Cardiac muscle cell (in vitro differentiated cells and primary cell): ENCODE results near the gene FAM187B. TPM values are rescaled to one million over a fixed set of nuclear protein-coding genes. Genes with fewer than 3 reads are reported as not detected.

ENCODE experiments used
- DNase-seq, 2 donors: peaks; one replicate each; pipeline versions ENCODE4 v3.0.0 to v3.0.0-alpha.2; 2010 to 2017; ENCODE audit warnings: low read depth in 1 of 2, low spot score in 1 of 2
- H3K27ac ChIP-seq: fragments of 200-600 bp; sonication (generic); 2 replicates; pipeline ENCODE4 v1.5.1; 2016
- H3K27me3 ChIP-seq: fragments of 200-600 bp; sonication (generic); 2 replicates; pipeline ENCODE4 v1.6.0; 2016; ENCODE audit warnings: control low read depth
- H3K36me3 ChIP-seq: fragments of 200-600 bp; sonication (generic); 2 replicates; pipeline ENCODE4 v1.5.1; 2016; ENCODE audit warnings: control low read depth
- H3K4me1 ChIP-seq: fragments of 200-600 bp; sonication (generic); 2 replicates; pipeline ENCODE4 v1.8.1; 2017; ENCODE audit warnings: low read depth, mild to moderate bottlenecking, mixed run types
- H3K4me3 ChIP-seq: fragments of 200-600 bp; sonication (generic); 2 replicates; pipeline ENCODE4 v1.5.1; 2016; ENCODE audit warnings: mild to moderate bottlenecking
- H3K9me3 ChIP-seq: fragments of 200-600 bp; sonication (generic); 2 replicates; pipeline ENCODE4 v1.5.1; 2017; ENCODE audit warnings: low read depth, mild to moderate bottlenecking, control low read depth
- CTCF ChIP-seq: IDR thresholded peaks from 2 replicates; pipeline ENCODE4 v1.5.1; 2012; ENCODE audit warnings: low read depth, mild to moderate bottlenecking, low read length
- polyA plus RNA-seq: library from polyadenylated mRNA; unstranded; fragments of >200 nt; fragmentation: Nextera tagmentation; extraction: Ambion mirVana; gene quantifications from 2 replicates; pipeline ENCODE4 v1.2.1, GENCODE V29; 2016
- total RNA-seq: library from RNA; depleted of rRNA; stranded (reverse); fragments of >200 nt; gene quantifications from 2 replicates; pipeline ENCODE4 v1.2.3, GENCODE V29; 2016

FAM187B gene
- total and polyA plus RNA-seq, 2 experiments from 2014 or later = not detected

- DNase-seq = no peak
- no peak overlapping the region for H3K27ac ChIP-seq
- no peaks in the 10 kb centered on the region for H3K36me3 ChIP-seq
- H3K4me1 ChIP-seq = no peaks in the 10 kb centered on the region
- H3K4me3 ChIP-seq = no peak overlapping the region
- no peaks in the 10 kb centered on the region for H3K9me3 ChIP-seq
- TF ChIP-seq CTCF = no peak
- H3K27me3 ChIP-seq = no peaks in the 10 kb centered on the region
These were observed 28.0 kb upstream of the FAM187B start for GRCh38 chr19:35256566-35256965.

GRCh38 chr19:35254341-35255297, 26.1 kb upstream of the FAM187B start:
- no peaks in the 10 kb centered on the region for H3K9me3 ChIP-seq
- no peak overlapping the region for H3K4me3 ChIP-seq
- H3K4me1 ChIP-seq = no peaks in the 10 kb centered on the region
- H3K27me3 ChIP-seq = no peaks in the 10 kb centered on the region
- DNase-seq = no peak
- peaks cover 7% of the 10 kb centered on the region for H3K36me3 ChIP-seq
- H3K27ac ChIP-seq = no peak overlapping the region
- no peak for TF ChIP-seq CTCF

GRCh38 chr19:35253316-35254286, 25.1 kb upstream of the FAM187B start:
- DNase-seq = no peak
- Histone ChIP-seq H3K9me3 (no peaks in the 10 kb centered on the region), H3K4me3 (no peak overlapping the region), H3K4me1 (no peaks in the 10 kb centered on the region), H3K27me3 (no peaks in the 10 kb centered on the region), H3K36me3 (peaks cover 7% of the 10 kb centered on the region), H3K27ac (no peak overlapping the region)
- no peak for TF ChIP-seq CTCF

- Histone ChIP-seq H3K4me3 (no peak overlapping the region), H3K9me3 (no peaks in the 10 kb centered on the region), H3K27ac (no peak overlapping the region), H3K36me3 (peaks cover 7% of the 10 kb centered on the region), H3K27me3 (no peaks in the 10 kb centered on the region), H3K4me1 (peaks cover 3% of the 10 kb centered on the region)
- no peak for TF ChIP-seq CTCF
- DNase-seq = no peak
These were observed 22.9 kb upstream of the FAM187B start for GRCh38 chr19:35251456-35251855.

- no peak for TF ChIP-seq CTCF
- DNase-seq = no peak
- Histone ChIP-seq H3K4me3 (peak overlapping the region; percentile 81), H3K9me3 (no peaks in the 10 kb centered on the region), H3K27me3 (no peaks in the 10 kb centered on the region), H3K4me1 (peaks cover 3% of the 10 kb centered on the region), H3K27ac (no peak overlapping the region), H3K36me3 (peaks cover 7% of the 10 kb centered on the region)
These were observed 21.5 kb upstream of the FAM187B start for GRCh38 chr19:35249848-35250711.
